ENCODE measurements around the gene MRPS10.
"Not testable (repeated sequence)": the region's sequence is repeated elsewhere in the genome, so short reads cannot be mapped to it uniquely, and the experiment has no call there.

MRPS10 gene

GRCh38 chr6:42177514-42178364 is 39.9 kb downstream of the MRPS10 start:
- DNase-seq (ENCODE audit: low read depth in 1 of 2, low spot score in 1 of 2), result no peak

- DNase-seq (ENCODE audit: low read depth in 1 of 2, low spot score in 1 of 2), result no peak
These were observed 40.7 kb downstream of the MRPS10 start for GRCh38 chr6:42176981-42177380.

- no peak for DNase-seq (ENCODE audit: low read depth in 1 of 2, low spot score in 1 of 2)
These were observed 41.8 kb downstream of the MRPS10 start for GRCh38 chr6:42175860-42176259.

GRCh38 chr6:42173101-42173500 is 44.6 kb downstream of the MRPS10 start, which contains the start of gene GUCA1A:
Gene GUCA1A, plus strand, starts transcription at chr6:42173364. Its CDS starts 250 bp downstream, at chr6:42173614.
- DNase-seq (ENCODE audit: low read depth in 1 of 2, low spot score in 1 of 2), result no peak

- DNase-seq (ENCODE audit: low read depth in 1 of 2, low spot score in 1 of 2), result no peak
These were observed 45.7 kb downstream of the MRPS10 start for GRCh38 chr6:42171813-42172581.

GRCh38 chr6:42169780-42170179 is 47.9 kb downstream of the MRPS10 start:
- DNase-seq (ENCODE audit: low read depth in 1 of 2, low spot score in 1 of 2), result not testable (repeated sequence)

- no peak for DNase-seq (ENCODE audit: low read depth in 1 of 2, low spot score in 1 of 2)
These were observed 49.0 kb downstream of the MRPS10 start for GRCh38 chr6:42168650-42169049.

GRCh38 chr6:42166444-42167141 is 51.1 kb downstream of the MRPS10 start:
- DNase-seq (ENCODE audit: low read depth in 1 of 2, low spot score in 1 of 2), result peak; percentile 70 to 75

GRCh38 chr6:42165016-42165415 is 52.6 kb downstream of the MRPS10 start:
- DNase-seq (ENCODE audit: low read depth in 1 of 2, low spot score in 1 of 2), result no peak

GRCh38 chr6:42163981-42164380 is 53.7 kb downstream of the MRPS10 start:
- DNase-seq (ENCODE audit: low read depth in 1 of 2, low spot score in 1 of 2), result no peak

GRCh38 chr6:42162812-42163211 is 54.8 kb downstream of the MRPS10 start:
- no peak for DNase-seq (ENCODE audit: low read depth in 1 of 2, low spot score in 1 of 2)

GRCh38 chr6:42162384-42162783 is 55.3 kb downstream of the MRPS10 start:
- DNase-seq (ENCODE audit: low read depth in 1 of 2, low spot score in 1 of 2), result no peak

- no peak for DNase-seq (ENCODE audit: low read depth in 1 of 2, low spot score in 1 of 2)
These were observed 58.1 kb downstream of the MRPS10 start for GRCh38 chr6:42159431-42160024.

- DNase-seq (ENCODE audit: low read depth in 1 of 2, low spot score in 1 of 2), result no peak
These were observed 59.0 kb downstream of the MRPS10 start for GRCh38 chr6:42158631-42159030.

- no peak for DNase-seq (ENCODE audit: low read depth in 1 of 2, low spot score in 1 of 2)
These were observed 59.6 kb downstream of the MRPS10 start for GRCh38 chr6:42158011-42158410.

Data from activated CD4-positive, alpha-beta T cell treated with anti-CD3 and anti-CD28 coated beads, Interleukin-2, amount 50 U/mL, for 24 hours (primary cell).